Measurements from ENCODE around the gene COL16A1.

The COL16A1 gene

DNA sequence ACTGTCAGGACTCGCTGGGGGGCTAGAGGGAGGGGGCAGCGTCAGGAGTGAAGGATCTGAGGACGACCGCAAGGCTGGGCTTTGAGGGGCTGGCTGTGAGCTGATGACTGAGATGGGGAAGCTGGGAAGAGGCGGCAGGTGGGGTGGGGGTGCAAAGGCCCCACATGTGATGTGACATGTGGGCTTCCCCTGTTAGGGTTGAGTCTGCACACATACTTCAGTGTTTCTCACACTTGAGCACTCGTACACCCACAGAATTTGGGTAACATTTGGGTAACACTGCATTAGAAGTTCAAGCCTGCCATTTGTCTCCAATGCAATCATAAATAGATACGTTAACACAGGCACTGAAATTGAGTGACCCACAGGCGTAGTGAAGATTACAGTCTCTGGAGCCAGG lies 16.2 kb downstream of the COL16A1 start:
- no peak for DNase-seq (ENCODE audit: low read depth)

GRCh38 chr1:31685795-31686194 lies 18.0 kb downstream of the COL16A1 start:
- DNase-seq (ENCODE audit: low read depth), result no peak

DNA sequence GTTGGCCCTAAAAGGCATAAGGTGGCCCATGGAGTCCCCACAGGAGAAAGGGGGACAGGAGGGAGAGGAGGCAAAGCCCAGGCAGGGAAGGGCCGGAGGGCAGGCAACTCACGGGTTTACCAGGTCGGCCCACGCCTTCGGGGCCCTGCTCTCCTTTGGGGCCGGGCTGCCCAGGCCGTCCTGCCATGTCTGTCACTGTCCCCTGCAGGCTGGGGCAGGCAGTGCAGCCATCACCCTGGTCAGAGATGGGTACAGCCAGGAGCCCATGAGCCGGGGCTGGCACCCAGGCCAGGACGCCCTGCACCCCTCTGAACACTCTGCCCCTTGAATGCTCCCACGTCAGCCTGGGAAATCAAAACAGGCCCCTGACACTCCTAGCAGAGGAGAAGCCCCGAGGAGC lies 19.8 kb downstream of the COL16A1 start:
- no peak for DNase-seq (ENCODE audit: low read depth)

DNA sequence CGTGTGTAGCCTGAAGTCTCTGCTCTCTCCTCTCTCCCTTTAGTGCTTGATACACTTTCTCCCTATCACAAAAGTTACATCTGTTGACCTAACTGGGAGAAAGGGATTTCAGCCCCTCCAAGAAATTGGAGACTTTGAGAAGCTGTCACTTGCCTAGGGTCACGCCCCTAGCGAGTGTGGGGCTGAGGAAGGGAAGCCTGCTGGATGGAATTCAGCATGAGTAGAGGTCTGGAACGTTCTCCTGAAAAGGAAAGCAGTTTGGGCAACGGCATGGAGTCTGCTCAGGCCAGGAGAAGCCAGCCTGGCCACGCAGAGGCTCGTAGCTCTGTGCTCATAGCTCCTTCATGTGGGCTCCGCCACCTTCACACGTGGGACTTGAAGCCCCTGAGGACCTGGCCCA lies 22.4 kb downstream of the COL16A1 start:
- no peak for DNase-seq (ENCODE audit: low read depth)

DNA sequence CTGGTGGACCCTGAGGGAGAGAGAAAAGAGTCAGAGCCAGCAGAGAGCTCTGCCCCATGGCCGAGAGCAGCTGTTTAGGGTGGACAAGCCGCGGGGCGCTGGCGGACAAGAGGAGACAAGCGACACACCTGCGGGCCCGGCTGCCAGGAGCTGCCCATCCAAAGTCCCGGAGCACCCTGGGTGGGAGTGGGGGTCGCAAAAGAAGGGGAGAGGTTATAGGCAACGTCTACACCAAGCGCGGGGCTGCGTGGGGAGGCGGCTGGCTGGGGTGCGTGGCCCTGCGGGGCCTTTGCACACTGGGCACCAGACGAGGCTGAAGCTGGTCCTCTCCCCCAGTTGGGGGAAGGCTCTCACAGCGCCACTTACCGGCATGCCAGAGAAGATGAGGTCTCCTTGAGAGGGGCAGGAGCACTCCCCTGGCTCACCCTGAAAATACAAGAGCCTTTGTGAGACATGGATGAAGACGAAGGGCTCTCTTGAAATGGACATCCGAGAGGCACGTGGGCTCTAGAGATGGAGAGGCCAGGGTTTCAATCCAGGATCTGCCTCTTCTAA lies 24.1 kb downstream of the COL16A1 start:
- DNase-seq (ENCODE audit: low read depth), result no peak

- no peak for DNase-seq (ENCODE audit: low read depth)
These were observed 24.7 kb downstream of the COL16A1 start for GRCh38 chr1:31679091-31679490.

DNA sequence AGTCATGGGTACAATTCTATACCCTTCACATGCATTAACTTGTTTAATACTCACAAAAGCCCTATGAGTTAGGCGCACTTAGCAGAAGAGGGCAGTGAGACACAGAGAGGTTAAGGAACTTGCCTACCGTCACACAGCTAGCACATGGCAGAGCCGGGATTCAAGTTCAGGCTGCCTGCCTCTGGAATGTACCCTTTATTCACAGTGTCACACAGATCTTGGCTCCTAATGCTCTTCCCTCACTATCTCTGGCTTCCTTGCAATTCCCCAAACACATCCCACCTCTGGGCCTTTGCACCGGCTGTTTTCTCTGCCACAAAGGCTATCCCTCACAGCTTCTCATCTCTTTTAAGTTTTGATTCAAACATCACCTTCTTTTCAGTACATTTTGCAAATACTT lies 25.1 kb downstream of the COL16A1 start:
- DNase-seq (ENCODE audit: low read depth), result no peak

GRCh38 chr1:31677949-31678348 lies 25.9 kb downstream of the COL16A1 start:
- no peak for DNase-seq (ENCODE audit: low read depth)

DNA sequence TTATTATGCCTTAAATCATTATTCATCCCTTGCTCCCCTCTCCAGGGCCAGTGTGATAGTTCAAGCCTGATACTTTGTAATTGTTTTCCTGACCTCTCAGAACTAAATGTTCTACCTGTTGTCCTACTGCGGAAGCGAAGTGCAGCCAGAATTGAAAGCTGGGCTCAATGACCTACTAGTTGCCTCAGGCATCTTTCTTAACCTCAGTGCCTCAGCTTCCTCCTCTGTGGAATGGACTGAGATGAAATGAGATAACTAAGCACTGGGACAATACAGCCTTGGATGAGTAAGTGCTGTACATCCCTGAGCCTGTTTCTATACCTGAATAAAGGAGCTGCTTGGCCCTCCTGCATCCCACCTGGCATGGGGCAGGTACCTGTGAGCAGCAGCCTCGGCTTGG lies 26.4 kb downstream of the COL16A1 start:
- DNase-seq (ENCODE audit: low read depth), result no peak

DNA sequence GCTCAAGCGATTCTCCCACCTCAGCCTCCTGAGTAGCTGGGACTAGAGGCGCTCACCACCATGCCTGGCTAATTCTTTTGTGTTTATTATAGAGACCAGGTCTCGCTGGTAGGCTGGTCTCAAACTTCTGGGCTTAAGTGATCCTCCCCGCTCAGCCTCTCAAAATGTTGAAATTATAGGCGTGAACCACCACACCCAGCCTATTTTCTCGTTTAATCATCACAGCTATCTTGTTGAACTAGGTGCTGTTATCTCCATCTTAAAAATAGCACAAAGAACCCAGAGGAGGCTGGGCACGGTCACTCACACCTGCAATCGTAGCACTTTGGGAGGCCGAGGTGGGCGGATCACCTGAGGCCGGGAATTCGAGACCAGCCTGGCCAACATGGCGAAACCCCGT lies 28.1 kb downstream of the COL16A1 start:
- DNase-seq (ENCODE audit: low read depth), result no peak

GRCh38 chr1:31675161-31675560 lies 28.7 kb downstream of the COL16A1 start:
- no peak for DNase-seq (ENCODE audit: low read depth)

DNA sequence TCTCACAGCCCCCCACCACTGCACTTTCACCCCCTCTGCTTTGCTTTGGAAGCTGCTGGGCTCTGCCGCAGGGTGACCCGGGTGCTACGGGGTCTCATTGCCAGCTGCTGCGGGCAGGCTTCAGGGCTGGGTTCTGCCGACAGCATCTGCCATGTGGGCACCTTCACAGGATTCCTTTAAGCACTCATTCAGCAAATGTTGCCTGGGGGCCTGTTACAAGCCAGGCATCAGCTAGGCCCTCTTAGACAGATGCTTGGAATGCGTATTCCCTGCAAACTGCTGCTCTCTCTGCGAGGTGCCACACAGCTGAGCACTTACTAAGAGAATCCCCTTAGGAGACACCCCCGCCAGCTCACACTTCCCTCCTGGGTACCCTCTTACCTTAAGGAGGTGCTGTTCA lies 29.2 kb downstream of the COL16A1 start:
- no peak for DNase-seq (ENCODE audit: low read depth)

- no peak for DNase-seq (ENCODE audit: low read depth)
These were observed 30.4 kb downstream of the COL16A1 start for GRCh38 chr1:31673433-31673832.

DNA sequence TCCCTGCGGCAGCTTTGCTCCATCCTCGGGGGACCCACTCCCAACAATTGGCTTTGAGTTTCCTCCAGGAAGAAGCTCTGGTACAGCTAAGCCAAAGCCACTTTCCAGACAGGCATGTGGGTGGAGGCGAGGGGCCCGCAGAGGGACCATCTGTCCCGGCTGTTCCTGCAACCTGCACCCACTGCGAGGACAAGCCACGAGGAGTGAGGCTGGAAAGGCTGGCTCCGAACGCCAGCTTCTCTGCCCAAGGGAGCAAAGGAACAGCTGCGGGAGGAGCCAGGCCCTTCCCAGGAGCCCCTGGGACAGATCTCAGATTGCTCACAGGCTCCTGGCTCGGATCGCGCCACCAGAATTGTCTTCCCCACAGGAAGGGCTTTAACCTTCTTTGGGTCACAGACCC lies 30.8 kb downstream of the COL16A1 start:
- DNase-seq (ENCODE audit: low read depth), result no peak

DNA sequence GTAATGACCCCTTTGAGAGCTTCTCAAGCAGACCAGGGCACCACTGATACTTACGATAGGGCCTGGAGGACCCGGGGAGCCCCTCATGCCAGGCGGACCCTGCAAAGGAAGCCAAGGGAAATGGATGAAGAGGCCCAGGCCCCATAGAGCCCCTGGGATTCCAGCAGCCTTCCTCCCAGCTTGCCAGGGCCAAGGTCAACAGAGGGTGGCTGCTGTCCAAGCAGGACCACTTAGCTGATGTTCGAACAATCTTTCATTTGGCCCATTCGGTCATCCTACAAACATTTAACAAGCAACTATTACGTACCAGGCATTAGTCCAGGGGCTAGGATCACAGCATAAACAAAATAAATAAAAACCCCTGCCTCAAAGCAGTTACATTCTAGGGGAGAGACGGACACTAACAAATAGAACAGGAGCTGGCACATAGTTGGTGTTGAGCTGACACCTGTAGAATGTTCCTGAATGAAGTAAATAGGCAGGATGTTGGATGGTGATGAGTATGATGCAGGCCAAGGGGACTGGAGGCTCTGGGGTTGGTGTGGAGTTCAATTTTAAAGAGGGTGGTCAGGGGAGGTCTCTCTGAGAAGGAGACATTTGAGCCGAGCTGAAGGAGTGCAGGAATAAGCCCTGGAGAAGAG lies 32.1 kb downstream of the COL16A1 start:
- DNase-seq (ENCODE audit: low read depth), result no peak

- no peak for DNase-seq (ENCODE audit: low read depth)
These were observed 32.7 kb downstream of the COL16A1 start for GRCh38 chr1:31671147-31671546.

DNA sequence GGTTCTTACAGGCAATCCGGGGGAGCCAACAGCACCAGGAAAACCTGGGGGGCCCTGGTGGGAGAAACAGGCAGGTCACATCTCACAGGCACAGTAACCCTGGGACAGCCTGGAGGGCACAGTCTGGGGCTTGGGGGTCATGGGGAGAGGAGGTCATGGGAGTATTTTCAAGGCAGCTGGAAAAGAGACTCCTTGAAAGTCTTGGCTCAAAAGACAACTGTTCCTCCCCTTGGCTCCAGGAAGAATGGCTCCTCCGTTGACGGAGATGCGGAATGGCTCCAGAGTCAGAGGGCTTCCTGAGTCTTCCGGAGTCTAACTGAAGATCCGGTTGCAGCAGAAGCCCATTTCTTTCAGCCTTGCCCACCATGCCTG lies 33.2 kb downstream of the COL16A1 start:
- DNase-seq (ENCODE audit: low read depth), result no peak

DNA sequence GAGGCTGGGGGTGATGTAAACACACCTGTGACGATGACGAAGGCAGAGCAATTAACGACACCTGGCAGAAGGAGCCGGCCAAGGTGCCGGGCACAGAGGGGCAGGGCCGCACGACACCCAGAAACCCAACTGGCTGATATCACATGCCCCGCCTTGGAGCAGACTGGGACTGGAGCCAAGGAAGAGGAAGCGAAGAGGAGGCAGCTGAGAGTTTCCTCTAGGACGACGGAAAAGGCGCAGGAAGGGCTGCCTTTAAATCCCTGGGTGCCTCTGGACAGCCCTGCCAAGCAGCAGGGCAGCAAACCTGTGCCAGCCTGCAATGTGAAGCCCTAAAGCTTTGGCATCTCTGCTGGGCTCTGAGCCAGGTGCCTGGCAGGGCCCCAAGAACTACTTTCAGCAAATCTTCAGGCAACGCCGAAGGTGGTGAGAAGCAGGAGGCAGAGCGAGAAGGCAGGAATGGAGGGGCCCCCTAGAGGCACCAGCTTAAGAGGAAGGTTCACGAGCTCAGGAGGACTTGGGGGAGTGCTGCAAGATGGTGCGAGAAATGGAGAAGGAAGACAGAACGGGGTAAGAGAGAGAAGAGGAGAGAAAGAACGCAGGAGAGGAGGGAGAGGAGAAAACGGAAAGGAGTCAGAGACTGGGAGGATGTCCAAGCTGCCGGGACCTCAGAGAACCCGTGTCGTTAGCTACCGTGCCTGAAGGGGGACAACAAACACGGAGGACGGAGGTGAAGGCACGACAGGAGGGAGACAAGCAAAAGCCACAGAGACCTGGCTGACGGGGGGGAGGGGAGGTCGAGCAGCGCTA lies 33.8 kb downstream of the COL16A1 start:
- no peak for DNase-seq (ENCODE audit: low read depth)

DNA sequence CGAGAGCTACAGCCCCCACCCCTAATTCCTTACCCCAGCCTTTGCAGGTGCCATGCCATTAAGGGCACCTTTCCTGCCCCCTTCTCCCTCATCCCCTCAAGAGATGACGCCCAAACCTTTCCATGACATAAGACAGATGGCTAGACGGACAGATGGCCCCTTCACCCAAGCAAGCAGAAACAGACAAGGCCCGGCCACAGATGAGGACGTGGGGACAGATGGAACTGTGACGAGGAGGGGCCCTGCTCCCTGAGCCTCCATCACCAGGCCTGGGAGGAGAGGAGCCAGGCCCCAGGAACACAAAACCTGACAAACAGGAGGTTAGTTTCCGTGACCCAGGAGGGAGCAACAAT lies 34.4 kb downstream of the COL16A1 start:
- DNase-seq (ENCODE audit: low read depth), result no peak

DNA sequence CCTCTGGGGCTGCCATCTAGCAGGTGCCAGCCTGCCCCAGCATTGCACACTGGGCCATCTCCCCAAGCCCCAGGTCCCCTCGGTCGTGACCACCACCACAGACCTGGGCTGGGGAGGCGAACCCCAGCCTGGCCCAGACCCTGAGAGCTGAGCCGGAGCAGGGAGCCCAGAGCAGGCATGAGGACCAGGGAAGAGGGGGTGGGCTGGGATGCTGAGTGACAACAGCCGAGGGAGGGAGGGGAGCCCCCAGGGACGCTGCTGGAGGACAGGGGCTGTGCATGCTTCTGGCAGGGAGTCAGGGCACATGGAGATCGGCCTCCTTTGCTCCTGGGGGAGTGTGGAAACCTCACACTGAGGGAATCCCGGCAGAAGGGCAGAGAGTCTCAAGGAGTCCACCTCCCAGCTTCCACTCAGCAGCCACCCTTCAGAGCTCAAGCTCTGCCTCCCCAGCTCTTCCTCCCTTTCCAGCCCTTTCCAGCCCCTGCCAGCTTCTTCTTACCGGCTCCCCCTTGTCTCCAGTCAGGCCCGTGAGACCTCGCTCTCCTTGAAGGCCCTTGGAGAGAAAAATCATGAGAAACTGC lies 35.4 kb downstream of the COL16A1 start:
- no peak for DNase-seq (ENCODE audit: low read depth)

DNA sequence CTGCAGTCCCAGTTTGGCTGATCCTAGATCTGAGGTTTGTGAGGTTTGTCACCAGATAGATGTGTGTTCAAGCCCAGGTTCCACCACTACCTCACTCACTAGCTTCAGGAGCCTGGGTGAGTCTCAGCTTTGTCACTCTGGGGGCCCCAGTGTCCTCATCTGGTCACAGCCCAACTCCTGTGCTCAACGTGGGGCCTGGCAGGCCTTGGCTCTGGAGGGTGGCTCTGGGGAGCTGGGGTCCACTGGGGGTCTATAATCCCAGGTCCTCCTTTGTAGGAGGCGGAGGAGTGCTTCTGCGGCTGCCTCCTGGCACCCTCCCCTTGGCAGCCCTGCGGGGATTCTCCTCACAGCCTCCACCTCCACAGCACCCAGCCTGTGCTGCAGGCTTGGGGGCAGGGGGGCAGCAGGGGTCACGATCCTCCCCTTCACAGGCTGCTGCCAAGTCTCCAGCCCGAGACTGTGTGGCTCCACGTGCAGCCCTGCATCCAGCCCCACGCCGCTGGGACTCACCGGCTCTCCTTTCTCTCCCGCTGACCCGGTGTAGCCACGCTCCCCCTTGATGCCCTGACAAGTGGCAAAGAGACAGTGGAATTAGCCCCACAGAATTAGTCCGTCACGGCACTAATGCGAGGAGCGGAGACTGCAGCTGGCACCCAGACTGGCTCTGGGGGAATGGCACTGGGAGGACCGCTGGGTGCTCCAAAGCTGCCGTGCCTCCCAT lies 36.6 kb downstream of the COL16A1 start:
- no peak for DNase-seq (ENCODE audit: low read depth)

GRCh38 chr1:31666263-31666963 lies 37.4 kb downstream of the COL16A1 start:
- no peak for DNase-seq (ENCODE audit: low read depth)
